GM18520 (cell line): Measurements from ENCODE around the gene CELSR3.

Source experiments
- ATAC-seq: cut with Tn5 transposase; IDR thresholded peaks from one replicate; pipeline ENCODE4 v1.9.1; 2021; ENCODE audit not compliant: unreplicated experiment

Gene CELSR3

DNA sequence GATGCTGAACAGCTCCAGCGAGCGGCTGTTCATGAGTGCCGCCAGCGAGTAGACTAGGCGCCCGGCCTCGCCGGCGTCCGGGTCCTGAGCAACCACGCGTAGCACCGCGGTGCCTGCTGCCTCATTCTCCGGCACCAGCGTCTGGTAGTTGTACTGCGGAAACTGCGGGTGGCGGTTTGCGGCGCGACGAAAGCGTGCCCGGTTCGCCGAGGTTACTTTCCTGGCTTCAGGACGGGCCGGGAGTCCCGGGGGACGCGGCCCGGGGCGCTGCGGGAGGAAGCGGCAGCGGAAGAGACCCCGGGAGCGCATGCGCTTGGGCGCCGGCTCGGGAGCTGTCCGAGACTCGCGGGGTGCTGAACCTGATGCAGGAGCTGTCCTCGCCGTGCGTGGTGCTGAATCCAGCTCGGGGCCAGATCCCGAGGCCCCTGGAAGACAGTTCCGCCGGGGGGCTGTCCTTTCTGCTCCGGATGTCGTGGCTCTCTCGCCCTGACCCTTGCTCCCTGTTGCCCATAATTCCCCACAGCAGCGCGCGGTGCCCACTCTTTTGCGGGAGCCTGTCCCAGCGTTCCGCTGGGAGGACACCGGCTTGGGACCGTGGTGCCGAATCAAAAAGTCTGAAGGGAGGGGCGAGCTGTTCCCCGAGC, 1.1 kb downstream of the CELSR3 start:
- ATAC-seq: no peak

DNA sequence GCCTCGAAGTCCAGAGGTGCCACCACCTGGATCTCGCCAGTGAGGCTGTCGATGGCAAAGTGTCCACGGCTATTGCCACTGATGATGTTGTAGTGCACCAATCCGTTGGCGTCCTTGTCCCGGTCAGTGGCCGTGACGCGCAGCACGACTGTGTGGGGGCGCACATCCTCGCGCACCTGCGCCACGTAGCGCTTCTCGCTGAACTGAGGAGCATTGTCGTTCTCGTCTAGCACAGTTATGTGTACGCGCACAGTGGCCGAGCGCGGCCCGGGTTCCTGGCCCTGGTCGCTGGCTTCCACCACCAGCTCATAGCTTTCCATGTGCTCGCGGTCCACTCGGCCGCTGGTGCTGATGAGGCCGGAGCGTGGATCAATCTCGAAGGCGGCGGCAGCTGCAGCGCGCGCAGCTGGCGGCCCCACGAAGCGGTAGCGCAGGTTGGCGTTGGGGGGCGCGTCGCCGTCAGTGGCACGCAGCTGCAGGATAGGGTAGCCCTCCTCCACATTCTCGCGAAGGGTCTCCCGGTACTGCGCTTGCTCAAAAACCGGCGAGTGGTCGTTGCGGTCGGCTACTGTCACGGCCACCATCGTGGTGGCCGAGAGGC, 1.8 kb downstream of the CELSR3 start:
- no peak for ATAC-seq

DNA sequence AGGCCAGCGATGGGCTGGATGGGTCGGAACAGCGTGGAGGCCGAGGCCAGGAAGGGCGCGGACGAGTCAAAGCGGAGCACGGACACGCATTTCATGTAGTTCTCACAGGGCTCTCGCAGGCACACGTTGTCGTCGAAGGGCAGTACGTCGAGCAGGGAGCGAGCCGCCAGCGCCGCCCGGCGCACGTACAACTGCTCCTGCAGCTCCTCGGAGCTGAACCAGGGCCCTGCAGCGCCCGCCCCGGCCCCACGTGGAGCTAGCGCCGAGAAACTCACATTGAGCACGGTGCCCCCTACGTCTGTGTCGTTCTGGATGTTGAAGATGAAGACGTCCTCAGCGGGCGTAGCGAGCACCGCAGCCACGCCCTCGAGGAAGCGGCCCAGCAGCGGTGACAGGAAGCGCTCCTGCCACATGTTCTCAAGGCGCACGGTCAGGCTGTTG, 5.8 kb downstream of the CELSR3 start:
- no peak for ATAC-seq

DNA sequence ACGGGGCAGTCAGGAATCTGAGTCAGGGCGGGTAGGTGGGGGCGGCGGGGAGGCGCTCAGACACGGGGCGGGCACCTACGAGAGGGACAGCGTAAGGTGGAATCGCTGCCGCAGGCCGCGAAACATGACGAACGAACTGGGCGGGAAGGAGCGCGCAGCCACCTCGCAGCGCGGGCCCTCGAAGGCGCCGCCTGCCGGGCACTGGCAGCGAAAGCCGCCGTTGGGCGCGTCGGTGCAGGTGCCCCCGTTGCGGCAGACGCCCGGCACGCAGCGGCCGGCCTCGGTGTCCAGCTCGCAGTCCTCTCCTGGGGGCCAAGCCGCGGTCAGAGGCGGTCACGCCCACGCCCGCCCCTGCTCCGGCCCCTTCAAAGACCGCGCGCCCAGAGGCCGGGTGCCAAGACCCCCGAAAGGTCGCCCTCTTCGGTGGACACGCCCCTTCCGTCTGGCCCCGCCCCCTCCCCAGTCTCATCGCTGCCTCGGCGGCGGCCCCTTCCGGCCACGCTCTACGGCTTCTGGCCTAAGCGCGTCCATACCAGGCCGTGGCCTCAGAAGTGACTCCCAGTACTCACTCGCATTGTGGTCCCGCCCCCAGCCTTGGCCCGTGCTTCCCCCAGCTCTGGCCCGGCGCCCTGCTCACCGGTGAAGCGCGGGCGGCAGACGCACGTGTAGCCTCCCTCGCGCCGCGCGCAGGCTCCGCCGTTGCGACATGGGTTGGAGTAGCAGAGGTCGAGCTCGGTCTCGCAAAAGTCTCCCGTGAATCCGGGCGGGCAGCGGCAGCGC, 6.4 kb downstream of the CELSR3 start:
- ATAC-seq: no peak

DNA sequence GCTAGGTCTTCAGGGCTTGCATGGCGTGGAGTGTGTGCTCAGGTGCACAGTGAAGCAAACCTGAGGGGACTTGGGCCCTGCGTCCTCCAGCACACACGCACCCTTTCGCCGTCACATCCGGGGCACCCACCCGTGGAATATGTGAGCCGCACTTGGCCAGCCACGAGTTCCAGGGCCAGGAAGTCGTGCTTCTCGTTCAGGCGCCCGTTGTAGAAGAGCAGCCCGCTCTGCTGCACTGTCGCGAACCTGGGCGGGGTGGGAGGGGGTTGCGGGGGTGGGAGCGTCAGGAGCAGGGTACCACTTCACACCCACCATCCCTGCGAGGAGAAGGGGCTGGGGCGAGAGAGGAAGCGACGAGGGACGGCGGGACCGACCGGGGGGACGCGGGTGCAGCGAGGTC, 7.1 kb downstream of the CELSR3 start:
- ATAC-seq: no peak

DNA sequence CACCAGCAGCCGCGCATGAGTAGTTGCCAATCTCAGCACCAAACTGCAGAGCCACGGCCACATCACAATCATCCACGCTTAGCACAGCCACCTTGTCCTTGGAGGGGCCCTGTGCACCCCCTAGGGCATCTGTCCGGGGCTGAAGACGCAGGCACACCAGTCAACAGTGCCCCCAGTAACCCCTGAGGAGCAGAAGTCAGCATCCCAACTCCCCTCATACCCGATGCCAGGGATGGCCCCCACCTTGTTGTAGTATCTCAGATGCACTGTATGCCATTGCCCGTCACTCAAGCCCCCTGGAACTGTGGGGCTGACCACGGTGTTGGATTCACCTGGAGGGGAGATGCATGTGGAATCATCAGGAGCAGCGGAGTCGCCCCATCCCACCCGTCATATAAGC, 7.6 kb downstream of the CELSR3 start:
- no peak for ATAC-seq

DNA sequence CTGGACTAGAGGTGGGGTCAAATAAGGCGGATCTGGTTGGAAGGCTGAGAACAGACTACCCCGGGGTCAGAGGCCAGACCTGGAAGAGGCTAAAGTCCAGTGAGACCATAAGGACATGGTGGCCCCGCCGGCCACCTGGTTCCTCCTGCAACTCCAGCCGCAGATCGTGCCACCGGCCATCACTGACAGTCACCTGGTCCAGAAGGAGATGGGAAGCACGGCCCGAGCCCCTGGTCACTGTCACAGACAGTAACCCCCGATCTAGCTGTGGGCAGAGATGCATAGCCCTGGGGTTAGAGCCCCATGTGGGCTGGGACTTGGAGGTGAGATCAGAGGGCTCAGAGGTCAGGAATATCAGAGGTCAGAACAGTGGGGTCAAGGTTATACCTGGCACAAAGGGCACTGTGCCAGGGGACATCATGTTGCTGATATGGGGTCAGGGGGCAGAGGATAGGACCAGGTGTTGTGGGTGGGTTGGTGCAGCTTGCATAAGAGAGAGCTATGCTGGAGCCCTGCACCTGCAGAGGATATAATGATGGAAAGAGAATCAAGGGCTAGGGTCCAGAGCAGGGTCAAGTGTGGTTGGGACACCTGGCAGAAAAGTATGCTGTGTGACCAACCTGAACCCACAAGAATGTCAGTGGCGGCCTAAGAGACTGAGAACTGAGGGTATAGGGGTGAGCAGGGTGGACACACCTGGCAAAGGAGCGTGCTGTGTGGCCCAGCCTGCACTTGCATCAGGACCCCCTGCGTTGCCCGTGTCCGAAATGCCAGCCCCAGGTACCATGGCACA, 9.6 kb downstream of the CELSR3 start:
- ATAC-seq: no peak

DNA sequence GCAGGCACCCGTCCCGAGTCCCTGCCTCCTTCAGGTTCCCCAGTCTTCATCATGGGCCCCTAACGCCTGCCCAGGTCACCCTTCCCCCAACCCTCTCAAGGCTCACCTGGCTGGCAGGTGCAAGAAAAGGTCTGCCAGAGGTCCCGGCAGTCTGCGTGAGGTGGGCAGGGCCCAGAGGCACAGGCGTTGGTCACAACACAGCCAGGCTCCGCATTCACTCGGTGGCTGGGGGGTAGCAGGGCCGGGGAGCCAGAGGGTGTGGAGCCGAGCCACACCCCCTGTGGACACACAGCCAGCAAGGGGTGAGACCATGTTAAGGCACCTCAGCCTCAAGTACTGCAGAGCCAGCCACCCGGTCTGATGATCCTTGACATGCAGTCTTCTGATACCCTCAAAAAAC, 10.9 kb downstream of the CELSR3 start:
- no peak for ATAC-seq

DNA sequence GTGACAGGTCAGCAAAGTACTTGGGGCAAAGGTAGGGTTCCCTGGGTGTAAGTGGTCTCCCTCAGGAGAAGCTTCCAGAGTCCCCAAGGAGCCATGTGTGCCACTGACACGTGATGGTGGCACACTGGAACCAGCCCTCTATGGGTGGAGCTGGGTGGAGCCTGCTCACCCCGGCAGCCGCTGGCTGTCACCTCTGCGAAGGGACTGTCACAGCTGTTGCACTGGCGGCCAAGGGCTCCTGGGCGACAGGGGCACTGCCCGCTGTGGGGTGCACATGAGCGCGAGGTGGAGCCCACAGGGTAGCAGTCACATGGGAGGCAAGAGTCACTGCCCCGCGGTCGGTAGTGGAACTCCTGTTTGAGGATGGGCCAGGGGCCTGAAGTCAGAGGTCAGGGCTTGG, 12.0 kb downstream of the CELSR3 start:
- ATAC-seq: no peak

DNA sequence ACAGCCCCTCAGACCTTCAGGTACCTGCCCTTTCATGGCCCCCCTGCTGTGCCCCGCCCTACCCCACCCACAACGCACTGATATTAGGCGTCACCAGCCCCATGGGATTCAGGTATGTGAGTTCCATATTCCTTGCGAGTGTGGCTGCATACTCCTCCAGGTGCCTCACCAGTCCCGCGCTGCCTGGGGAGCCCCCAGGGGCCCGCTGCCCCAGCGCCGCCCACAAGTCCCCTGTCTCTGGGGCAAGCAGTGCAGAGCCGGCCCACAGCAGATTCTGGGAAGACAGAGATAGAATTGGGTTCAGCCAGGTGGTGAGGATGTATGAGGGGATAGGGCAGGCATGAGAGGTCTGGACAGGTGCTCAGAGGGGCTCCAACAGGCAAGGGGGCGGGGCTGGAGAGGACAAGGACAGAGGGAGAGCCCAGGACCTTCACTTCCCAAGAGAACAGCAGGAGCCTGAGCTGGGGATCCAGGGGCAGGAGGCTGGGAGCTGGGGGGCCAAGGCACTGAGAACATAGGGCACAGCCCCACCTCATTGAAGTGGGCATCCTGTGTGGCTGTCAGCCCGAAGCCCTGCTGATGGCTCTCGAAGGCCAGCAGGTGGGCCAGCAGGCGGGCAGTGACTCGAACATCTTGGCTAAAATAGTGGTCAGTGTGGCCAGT, 14.4 kb downstream of the CELSR3 start:
- ATAC-seq: no peak

DNA sequence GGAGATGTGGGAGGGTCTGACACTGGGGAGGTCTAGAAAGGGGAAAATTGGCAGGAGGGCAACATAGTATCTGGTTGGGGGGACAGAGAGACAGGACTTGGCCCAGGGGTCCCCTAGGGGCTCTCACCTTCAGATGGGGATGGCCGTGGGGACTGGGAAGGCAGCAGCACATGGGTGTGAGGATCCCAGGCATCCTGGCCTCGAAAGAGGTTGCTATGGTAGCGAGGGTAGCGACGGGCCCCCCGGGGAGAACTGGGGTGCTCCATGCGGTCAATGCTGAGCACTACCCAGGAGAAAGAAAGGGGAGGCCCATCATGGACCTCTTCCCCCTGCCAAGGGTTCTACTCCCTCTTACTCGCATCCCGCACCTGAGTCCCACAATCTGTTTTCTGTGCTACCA, 15.0 kb downstream of the CELSR3 start:
- no peak for ATAC-seq

DNA sequence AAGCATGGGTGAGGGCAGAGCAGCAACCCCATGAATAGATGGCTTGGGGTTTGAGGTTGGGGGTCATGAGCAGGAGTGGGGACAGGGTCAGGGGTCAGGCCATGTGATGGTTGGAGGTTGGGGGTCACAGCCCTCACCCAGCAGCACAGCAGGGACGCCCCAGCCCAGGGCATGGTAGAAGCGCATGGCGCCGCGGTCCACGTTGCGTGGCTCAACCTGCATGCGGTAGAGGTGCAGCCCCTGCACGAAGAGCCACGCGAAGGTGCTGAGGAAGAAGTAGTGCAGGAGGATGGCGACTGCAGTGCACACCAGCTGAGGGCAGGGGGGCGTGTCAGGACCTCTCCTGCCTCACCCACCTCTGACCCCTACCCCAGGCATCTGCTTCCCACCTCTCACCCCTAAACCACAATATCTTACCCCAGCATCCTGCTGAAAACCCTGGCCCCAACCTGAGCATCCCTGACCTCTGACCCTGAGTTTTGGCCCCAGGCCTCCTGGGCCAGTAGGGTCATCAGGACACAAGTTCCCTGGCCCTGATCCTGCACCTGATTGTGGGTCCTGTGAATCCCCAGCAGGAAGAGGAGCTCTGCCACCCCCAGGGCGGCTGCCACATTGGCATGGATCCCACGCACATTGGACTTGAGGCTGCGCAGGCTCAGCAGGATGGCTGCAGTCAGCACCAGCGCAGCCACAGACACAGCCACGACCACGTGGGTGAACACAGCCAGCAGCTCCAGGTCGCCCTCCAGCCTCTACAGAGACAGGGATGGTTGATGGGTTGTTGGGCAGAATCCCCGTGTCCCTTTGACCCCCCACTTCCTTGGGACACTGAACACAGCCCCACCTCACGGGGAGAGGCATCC, 17.6 kb downstream of the CELSR3 start:
- ATAC-seq: no peak

DNA sequence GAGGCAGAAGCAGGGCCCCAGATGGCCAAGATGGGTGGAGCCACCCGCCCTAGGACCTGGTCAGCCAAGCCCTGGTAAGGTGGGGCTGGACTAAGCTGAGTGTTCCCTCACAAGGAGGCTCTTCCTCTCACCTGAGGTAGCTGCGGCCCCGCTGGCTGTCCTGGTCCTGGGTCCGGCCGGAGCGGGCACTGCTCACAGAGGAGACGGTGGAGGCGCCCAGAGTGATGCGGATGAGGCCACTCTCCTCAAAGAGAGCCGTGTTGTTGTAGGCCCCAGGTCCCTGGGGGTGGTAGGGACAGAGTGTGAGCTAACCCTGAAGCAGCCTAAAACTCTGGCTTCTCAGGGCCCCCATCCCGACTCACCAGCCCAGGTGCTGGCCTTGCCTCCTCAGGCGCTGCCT, 20.1 kb downstream of the CELSR3 start:
- no peak for ATAC-seq

DNA sequence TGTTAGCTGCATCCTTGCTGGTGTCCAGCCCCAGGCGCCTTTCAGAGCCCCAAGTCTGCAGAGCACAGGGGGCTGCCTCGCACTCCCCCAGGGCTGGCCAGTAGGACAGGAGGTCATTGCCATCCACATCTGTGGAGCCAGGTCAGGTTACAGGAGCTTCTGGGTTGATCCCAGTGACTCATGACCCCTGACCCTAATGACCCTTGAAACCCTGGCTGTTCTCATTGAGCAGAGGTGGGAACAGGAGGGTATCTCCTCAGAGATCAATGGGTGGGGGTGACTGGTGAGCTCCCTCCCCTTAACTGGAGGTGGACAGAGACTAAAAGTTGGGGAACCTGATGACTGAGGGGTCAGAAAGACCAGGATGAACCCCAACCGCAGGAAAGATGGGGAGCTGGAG, 21.3 kb downstream of the CELSR3 start:
- no peak for ATAC-seq

DNA sequence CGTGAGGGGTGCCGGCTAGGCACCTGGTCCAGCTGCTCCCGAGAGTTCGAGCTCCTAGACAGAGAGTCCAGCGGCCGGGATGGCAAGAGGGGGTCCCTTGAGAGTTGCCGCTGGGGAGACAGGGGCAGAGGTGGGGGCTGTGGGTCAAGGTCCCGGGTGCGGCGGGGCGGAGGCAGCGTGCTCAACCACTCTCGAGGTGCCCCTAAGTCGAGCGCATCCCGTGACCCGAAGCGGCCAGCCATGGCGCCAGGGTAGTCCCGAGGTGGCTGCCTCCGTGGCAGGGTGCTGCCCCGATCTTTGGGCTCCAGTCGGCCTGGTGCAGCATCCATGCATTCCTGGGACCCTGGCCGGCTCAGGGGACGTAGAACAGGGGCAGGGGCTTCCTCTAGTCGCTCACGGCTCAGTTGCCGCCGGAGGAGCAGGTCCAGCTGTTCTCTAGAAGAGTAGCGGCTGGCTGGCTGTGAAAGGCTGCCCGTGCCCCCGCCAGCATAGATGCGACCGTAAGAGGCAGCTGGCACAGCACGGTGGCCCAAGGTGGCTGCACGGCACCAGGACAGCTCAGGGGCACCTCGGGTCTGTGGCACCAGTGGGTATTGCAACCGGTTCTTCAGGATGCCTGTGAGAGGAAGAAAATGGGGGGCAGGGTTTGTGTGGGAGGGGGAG, 22.6 kb downstream of the CELSR3 start:
- no peak for ATAC-seq

DNA sequence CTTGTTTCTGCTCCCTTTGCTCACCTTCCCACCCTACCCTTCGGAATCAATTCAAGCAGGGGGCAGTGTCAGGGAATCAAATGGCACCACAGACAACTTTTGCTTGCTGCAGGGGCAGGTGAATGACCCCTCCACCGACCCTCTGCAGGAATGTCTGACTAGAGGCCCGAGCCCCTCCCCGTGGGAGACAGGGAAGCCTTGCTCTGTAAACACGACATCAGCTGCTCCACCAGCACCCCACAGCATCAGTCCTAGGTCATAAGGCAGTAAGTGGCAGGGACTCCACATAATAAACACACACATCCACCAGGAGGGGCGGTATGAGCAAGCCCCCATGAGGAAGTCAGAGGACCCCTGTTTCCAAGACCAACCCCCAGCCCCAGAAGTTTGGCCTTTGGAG, 25.4 kb downstream of the CELSR3 start:
- no peak for ATAC-seq

DNA sequence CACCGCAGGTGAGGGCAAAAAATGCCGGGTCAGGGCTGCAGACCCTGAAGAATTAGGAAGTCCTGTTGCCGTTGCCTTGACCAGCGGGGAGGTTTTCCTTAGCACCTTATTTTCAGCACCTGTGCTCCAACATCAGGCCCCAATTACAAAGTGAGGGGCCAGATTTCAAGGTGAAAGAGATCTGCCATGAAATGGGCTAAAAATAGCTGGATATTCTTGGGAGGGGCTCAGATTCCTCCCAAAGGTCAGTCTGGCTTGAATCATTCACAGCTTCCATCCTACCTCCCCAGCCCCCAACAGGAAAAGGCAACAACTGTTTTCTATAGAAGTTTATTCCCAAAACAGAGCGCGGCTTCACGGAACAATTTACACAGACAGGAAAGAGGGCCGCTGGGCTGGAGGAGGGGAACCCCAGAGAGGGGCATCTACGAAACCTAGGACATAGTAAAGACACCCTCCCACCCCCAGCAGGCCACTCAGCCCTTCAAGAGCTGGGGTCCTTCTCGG, 26.5 kb downstream of the CELSR3 start:
- ATAC-seq: no peak

DNA sequence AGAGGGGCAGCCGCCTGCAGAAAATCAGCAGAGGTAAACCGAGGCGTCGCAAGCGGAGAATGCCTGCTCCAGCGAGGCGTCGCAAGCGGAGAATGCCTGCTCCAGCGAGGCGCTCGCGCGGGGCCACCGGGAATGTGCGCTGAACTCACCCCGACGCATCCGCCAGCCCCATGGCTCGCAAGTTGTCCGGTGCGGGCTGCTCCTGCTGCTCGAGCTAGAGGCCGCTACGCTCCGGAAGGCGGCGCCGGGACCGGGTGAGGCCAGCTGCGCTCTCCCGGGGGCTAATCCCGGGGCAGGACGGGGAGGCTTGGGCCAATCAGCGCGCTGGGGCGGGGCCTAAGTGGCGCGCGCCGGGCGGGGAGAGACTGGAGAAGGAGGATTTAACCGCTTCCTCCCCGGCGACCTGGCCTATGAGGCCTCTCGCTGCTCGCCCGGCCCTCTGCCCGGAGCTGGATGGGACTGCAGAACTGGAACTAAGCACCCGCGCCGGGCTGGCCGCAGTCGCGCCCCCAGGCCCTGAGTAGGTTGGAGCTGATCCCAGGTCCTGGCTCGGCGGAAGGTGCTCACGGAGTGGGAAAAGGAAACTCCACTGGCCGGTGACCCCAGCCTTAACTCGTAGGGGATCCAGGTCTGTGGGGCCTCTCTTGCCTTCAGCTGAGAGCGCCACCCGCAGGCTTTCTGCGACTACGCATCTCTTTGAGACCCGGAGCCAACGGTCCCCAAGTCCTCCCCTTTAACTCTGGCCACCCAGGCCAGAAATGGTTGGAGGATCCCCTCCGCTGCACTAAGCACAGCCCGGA, 27.3 kb downstream of the CELSR3 start, which contains the start of gene SLC26A6:
Gene SLC26A6, minus strand, starts transcription at position 240 of the 800 bp plus-strand sequence. Its CDS starts 68 bp downstream, at position 172.
- peak; percentile 86 for ATAC-seq
